MM.1S (cell line): Measurements from ENCODE around the gene FGF14.

Experiments
- DNase-seq: peaks from one replicate; pipeline ENCODE4 v3.0.0-alpha.2; 2015
- H2AFZ ChIP-seq: fragments of 300-600 bp; sonication (generic); 2 replicates; pipeline ENCODE4 v1.6.0; 2016; ENCODE audit warnings: antibody characterized with exemption, low read length
- H3F3A ChIP-seq: fragments of 300-600 bp; sonication (generic); 2 replicates; pipeline ENCODE4 v1.6.1; 2016; ENCODE audit warnings: mild to moderate bottlenecking, antibody characterized with exemption, low read length, moderate library complexity, mixed read lengths; ENCODE audit not compliant: insufficient read depth
- H3K27ac ChIP-seq: fragments of 300-600 bp; sonication (generic); 2 replicates; pipeline ENCODE4 v1.5.1; 2016; ENCODE audit warnings: mild to moderate bottlenecking, low read length
- H3K27me3 ChIP-seq: fragments of 300-600 bp; sonication (generic); replicated peaks from 2 replicates; pipeline ENCODE4 v1.6.0; 2016; ENCODE audit warnings: low read length; ENCODE audit not compliant: insufficient read depth
- H3K36me3 ChIP-seq: fragments of 300-600 bp; sonication (generic); replicated peaks from 2 replicates; pipeline ENCODE4 v1.6.1; 2016; ENCODE audit warnings: mild to moderate bottlenecking, low read length, mixed read lengths; ENCODE audit not compliant: insufficient read depth
- H3K4me1 ChIP-seq: fragments of 300-600 bp; sonication (generic); 2 replicates; pipeline ENCODE4 v1.6.1; 2016; ENCODE audit warnings: low read length, mixed read lengths
- H3K4me2 ChIP-seq: fragments of 300-600 bp; sonication (generic); 2 replicates; pipeline ENCODE4 v1.6.0; 2016; ENCODE audit warnings: low read depth, low read length
- H3K4me3 ChIP-seq: fragments of 300-600 bp; sonication (generic); 2 replicates; pipeline ENCODE4 v1.5.1; 2016; ENCODE audit warnings: low read length, mixed read lengths
- H3K79me2 ChIP-seq: fragments of 300-600 bp; sonication (generic); 2 replicates; pipeline ENCODE4 v1.6.1; 2016; ENCODE audit warnings: mixed run types, low read length, mixed read lengths
- H3K9ac ChIP-seq: fragments of 300-600 bp; sonication (generic); 2 replicates; pipeline ENCODE4 v1.6.1; 2016; ENCODE audit warnings: low read length, mixed read lengths
- H3K9me2 ChIP-seq: fragments of 300-600 bp; sonication (generic); replicated peaks from 2 replicates; pipeline ENCODE4 v1.6.1; 2016; ENCODE audit warnings: mild to moderate bottlenecking, low read length, mixed read lengths; ENCODE audit not compliant: insufficient read depth
- H3K9me3 ChIP-seq: fragments of 300-600 bp; sonication (generic); replicated peaks from 2 replicates; pipeline ENCODE4 v1.6.1; 2016; ENCODE audit warnings: mild to moderate bottlenecking, low read length, mixed read lengths; ENCODE audit not compliant: insufficient read depth
- H4K20me1 ChIP-seq: fragments of 300-600 bp; sonication (generic); 2 replicates; pipeline ENCODE4 v1.6.1; 2016; ENCODE audit warnings: mild to moderate bottlenecking, low read length, moderate library complexity, mixed read lengths; ENCODE audit not compliant: insufficient read depth
- EZH2 ChIP-seq: fragments of 300-600 bp; sonication (generic); optimal IDR thresholded peaks from 2 replicates; pipeline ENCODE3; 2017; ENCODE audit warnings: low read depth, mild to moderate bottlenecking, antibody characterized with exemption, low read length, mixed read lengths
- EZH2phosphoT487 ChIP-seq: fragments of 300-600 bp; sonication (generic); IDR thresholded peaks from 2 replicates; pipeline ENCODE4 v1.6.1; 2018; ENCODE audit warnings: antibody characterized with exemption, low read length
- TF ChIP-seq, protein P1 (sequence below): fragments of 300-600 bp; sonication (generic); IDR thresholded peaks from 2 replicates; pipeline ENCODE4 v1.5.1; 2016; ENCODE audit warnings: antibody characterized with exemption, low read length, mixed read lengths

Gene FGF14

DNA sequence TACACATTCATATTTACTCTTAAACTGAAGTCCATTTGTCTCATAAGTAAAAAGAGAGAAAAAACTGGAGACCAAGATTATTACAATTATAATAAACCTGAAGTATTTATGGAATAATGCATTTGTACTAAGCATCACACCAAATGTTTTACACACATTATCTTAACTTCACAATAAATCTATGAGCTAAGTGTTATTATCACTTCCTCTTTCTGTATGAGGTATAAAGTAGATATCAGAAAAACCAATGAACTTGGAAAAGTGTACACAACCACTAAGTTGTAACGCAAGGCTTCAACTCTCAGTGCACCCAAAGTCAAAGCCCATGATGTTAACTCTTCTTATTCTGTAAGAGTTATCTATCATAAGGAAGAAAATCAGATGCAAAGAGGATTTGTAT lies 274.7 kb downstream of the FGF14 start:
- TF ChIP-seq EZH2 (no peak), EZH2phosphoT487 (no peak)
- TF ChIP-seq, protein P1, sequence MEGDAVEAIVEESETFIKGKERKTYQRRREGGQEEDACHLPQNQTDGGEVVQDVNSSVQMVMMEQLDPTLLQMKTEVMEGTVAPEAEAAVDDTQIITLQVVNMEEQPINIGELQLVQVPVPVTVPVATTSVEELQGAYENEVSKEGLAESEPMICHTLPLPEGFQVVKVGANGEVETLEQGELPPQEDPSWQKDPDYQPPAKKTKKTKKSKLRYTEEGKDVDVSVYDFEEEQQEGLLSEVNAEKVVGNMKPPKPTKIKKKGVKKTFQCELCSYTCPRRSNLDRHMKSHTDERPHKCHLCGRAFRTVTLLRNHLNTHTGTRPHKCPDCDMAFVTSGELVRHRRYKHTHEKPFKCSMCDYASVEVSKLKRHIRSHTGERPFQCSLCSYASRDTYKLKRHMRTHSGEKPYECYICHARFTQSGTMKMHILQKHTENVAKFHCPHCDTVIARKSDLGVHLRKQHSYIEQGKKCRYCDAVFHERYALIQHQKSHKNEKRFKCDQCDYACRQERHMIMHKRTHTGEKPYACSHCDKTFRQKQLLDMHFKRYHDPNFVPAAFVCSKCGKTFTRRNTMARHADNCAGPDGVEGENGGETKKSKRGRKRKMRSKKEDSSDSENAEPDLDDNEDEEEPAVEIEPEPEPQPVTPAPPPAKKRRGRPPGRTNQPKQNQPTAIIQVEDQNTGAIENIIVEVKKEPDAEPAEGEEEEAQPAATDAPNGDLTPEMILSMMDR, result no peak
- Histone ChIP-seq H3K4me2 (no peak overlapping the region), H3K27ac (no peak overlapping the region), H3K36me3 (no peaks in the 10 kb centered on the region), H2AFZ (no peak overlapping the region), H3K27me3 (no peaks in the 10 kb centered on the region), H3K79me2 (no peaks in the 10 kb centered on the region), H3F3A (no peaks in the 10 kb centered on the region), H4K20me1 (no peaks in the 10 kb centered on the region), H3K4me3 (no peak overlapping the region), H3K9me3 (no peaks in the 10 kb centered on the region; the same call in 1 of the 2 replicates), H3K4me1 (no peaks in the 10 kb centered on the region), H3K9ac (no peak overlapping the region), H3K9me2 (no peaks in the 10 kb centered on the region)
- no peak for DNase-seq

DNA sequence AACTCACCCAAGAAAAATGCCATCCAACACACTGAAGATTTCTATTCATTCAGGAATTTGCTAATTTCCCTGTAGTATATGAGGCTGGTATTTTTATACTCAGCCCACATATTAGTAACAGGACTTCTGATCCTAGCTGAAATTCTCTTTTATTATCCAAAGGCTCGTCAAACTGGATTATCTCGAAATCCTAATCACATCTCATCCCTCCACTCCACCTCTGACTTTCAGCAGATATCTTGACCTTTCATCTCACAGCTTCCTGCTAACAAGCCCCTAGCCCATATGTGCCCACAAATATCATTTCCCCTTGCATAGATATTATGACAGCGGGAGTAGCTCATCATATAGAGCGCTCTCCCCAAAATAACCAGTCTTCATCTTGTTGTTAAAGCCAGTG lies 279.7 kb downstream of the FGF14 start:
- no peak for DNase-seq
- no peaks in the 10 kb centered on the region for H3K79me2 ChIP-seq
- no peaks in the 10 kb centered on the region for H3F3A ChIP-seq
- no peaks in the 10 kb centered on the region for H3K36me3 ChIP-seq
- H2AFZ ChIP-seq, result no peak overlapping the region
- H4K20me1 ChIP-seq, result no peaks in the 10 kb centered on the region
- TF ChIP-seq EZH2, result no peak
- TF ChIP-seq, protein P1, result no peak
- TF ChIP-seq EZH2phosphoT487, result no peak
- H3K4me2 ChIP-seq, result no peak overlapping the region
- no peaks in the 10 kb centered on the region for H3K9me3 ChIP-seq
- H3K9ac ChIP-seq, result no peak overlapping the region
- H3K27me3 ChIP-seq, result no peaks in the 10 kb centered on the region
- no peaks in the 10 kb centered on the region for H3K4me1 ChIP-seq
- H3K9me2 ChIP-seq, result no peaks in the 10 kb centered on the region
- no peak overlapping the region for H3K27ac ChIP-seq
- no peak overlapping the region for H3K4me3 ChIP-seq

DNA sequence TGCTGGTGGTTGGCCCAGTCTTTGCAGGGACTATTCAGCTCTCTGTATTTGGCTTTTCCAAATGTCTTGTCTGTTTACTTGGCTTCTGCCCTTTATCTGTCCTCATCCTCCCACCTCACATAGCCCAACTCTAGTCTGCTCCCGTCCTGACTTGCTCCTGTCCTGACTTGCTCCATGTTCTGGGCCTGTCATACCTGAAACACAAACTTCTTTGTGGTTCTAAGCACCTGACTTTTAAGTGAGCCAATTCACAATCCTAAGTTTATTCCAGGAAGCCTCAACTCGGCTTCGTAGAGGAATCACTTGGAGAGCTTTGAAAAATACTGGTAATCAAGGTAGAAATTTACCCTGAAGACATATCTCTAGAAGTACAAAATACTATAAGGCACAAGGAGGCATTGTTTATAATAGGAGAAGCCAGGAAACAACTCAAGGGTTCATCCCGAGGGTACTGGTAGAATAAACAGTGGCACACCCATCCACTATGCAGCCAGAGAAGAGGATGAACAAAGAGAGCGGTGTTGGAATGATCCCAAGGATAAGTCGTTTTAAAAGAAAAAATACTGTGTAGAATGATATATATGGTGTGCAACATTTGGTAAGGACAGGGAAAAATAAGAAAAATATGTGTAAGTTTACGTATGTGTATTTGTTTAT lies 284.5 kb downstream of the FGF14 start:
- Histone ChIP-seq H3K27ac (no peak overlapping the region), H3K27me3 (no peaks in the 10 kb centered on the region), H3K9ac (no peak overlapping the region), H3K4me1 (no peaks in the 10 kb centered on the region), H3K79me2 (no peaks in the 10 kb centered on the region), H3K4me3 (no peak overlapping the region), H3K4me2 (no peak overlapping the region), H3K9me3 (no peaks in the 10 kb centered on the region), H3K9me2 (no peaks in the 10 kb centered on the region), H3K36me3 (no peaks in the 10 kb centered on the region), H3F3A (no peaks in the 10 kb centered on the region), H4K20me1 (no peaks in the 10 kb centered on the region), H2AFZ (no peak overlapping the region)
- no peak for DNase-seq
- TF ChIP-seq, protein P1, result no peak
- TF ChIP-seq EZH2, result no peak
- TF ChIP-seq EZH2phosphoT487, result no peak
